GM23338 (cell line): ENCODE data around the gene LMO7. TPM values are rescaled to one million over a fixed set of nuclear protein-coding genes. Genes with fewer than 3 reads are reported as not detected.
A peak's percentile ranks its signal among the peaks of the same experiment; 100 is the strongest.

Experiments used
- ATAC-seq: fragments of 200-7000 bp; cut with Tn5 transposase; 3 replicates; pipeline ENCODE4 v1.9.1; 2020
- DNase-seq: peaks from one replicate; pipeline ENCODE4 v3.0.0-alpha.2; 2015; ENCODE audit warnings: low spot score
- H2AFZ ChIP-seq: fragments of 200-600 bp; sonication (generic); 2 replicates; pipeline ENCODE4 v1.8.0; 2016; ENCODE audit warnings: antibody characterized with exemption, mild to moderate bottlenecking, moderate library complexity
- H3F3A ChIP-seq: fragments of 200-600 bp; sonication (generic); replicated peaks from 2 replicates; pipeline ENCODE4 v1.8.0; 2017; ENCODE audit warnings: antibody characterized with exemption, mixed run types, low read depth
- H3K27ac ChIP-seq: fragments of 200-600 bp; sonication (generic); 2 replicates; pipeline ENCODE4 v1.6.1; 2016; ENCODE audit warnings: low read depth
- H3K27me3 ChIP-seq: fragments of 200-600 bp; sonication (generic); 2 replicates; pipeline ENCODE4 v1.8.0; 2016; ENCODE audit warnings: mild to moderate bottlenecking, mixed run types, moderate library complexity; ENCODE audit not compliant: insufficient read depth
- H3K36me3 ChIP-seq: fragments of 200-600 bp; sonication (generic); 2 replicates; pipeline ENCODE4 v1.8.0; 2016; ENCODE audit warnings: mild to moderate bottlenecking; ENCODE audit not compliant: insufficient read depth
- H3K4me1 ChIP-seq: fragments of 200-600 bp; sonication (generic); 2 replicates; pipeline ENCODE4 v1.8.0; 2016; ENCODE audit warnings: mild to moderate bottlenecking, moderate library complexity; ENCODE audit not compliant: insufficient read depth
- H3K4me2 ChIP-seq: fragments of 200-600 bp; sonication (generic); 2 replicates; pipeline ENCODE4 v1.7.1; 2017; ENCODE audit warnings: mixed run types
- H3K4me3 ChIP-seq: fragments of 200-600 bp; sonication (generic); 2 replicates; pipeline ENCODE4 v1.6.1; 2016; ENCODE audit warnings: mixed run types
- H3K79me2 ChIP-seq: fragments of 200-600 bp; sonication (generic); replicated peaks from 2 replicates; pipeline ENCODE4 v1.8.0; 2017; ENCODE audit warnings: mild to moderate bottlenecking; ENCODE audit not compliant: insufficient read depth
- H3K9me2 ChIP-seq: fragments of 200-600 bp; sonication (generic); 2 replicates; pipeline ENCODE4 v1.8.0; 2017; ENCODE audit not compliant: insufficient read depth
- H4K20me1 ChIP-seq: fragments of 200-600 bp; sonication (generic); replicated peaks from 2 replicates; pipeline ENCODE4 v1.8.0; 2017; ENCODE audit warnings: mild to moderate bottlenecking; ENCODE audit not compliant: insufficient read depth
- H3K27ac Mint-ChIP-seq: 2 replicates; pipeline ENCODE4 v1.8.0; 2020; ENCODE audit warnings: inconsistent platforms, mild to moderate bottlenecking, moderate library complexity, mixed read lengths
- H3K27me3 Mint-ChIP-seq: 3 replicates; pipeline ENCODE4 v1.8.0; 2022; ENCODE audit warnings: low read depth, mild to moderate bottlenecking, moderate library complexity, mixed read lengths, inconsistent platforms; ENCODE audit not compliant: insufficient read depth, poor library complexity
- H3K36me3 Mint-ChIP-seq: 3 replicates; pipeline ENCODE4 v1.8.0; 2021; ENCODE audit warnings: low read depth, mild to moderate bottlenecking, inconsistent platforms, moderate library complexity, mixed read lengths
- H3K4me1 Mint-ChIP-seq: 3 replicates; pipeline ENCODE4 v1.8.0; 2020; ENCODE audit warnings: mild to moderate bottlenecking, inconsistent platforms, mixed read lengths
- H3K4me3 Mint-ChIP-seq: 3 replicates; pipeline ENCODE4 v1.8.0; 2021; ENCODE audit warnings: moderate library complexity, mild to moderate bottlenecking, inconsistent platforms, mixed read lengths
- H3K9me3 Mint-ChIP-seq: 3 replicates; pipeline ENCODE4 v1.8.0; 2020; ENCODE audit warnings: moderate library complexity, mild to moderate bottlenecking, inconsistent platforms, mixed read lengths
- CTCF ChIP-seq, 2 experiments: fragments of 200-600 bp in 1 of 2; sonication (generic) in 1 of 2; conservative IDR thresholded peaks; 2 replicates each; pipeline versions ENCODE4 v1.5.1 to v1.6.1; 2016 to 2017; ENCODE audit warnings: antibody characterized with exemption in 2 of 2, low read depth in 2 of 2, mild to moderate bottlenecking in 2 of 2, moderate library complexity in 1 of 2
- EZH2 ChIP-seq: fragments of 200-600 bp; sonication (generic); IDR thresholded peaks from one replicate; pipeline ENCODE4 v1.8.0; 2017; ENCODE audit warnings: antibody characterized with exemption, mild to moderate bottlenecking, low read depth; ENCODE audit not compliant: unreplicated experiment
- EZH2phosphoT487 ChIP-seq: fragments of 200-600 bp; sonication (generic); IDR thresholded peaks from one replicate; pipeline ENCODE4 v1.8.1; 2018; ENCODE audit warnings: antibody characterized with exemption; ENCODE audit not compliant: unreplicated experiment
- NANOG ChIP-seq: IDR thresholded peaks from 2 replicates; pipeline ENCODE4 v1.6.1; 2016; ENCODE audit warnings: antibody characterized with exemption, borderline replicate concordance
- STAT1 ChIP-seq: IDR thresholded peaks from one replicate; pipeline ENCODE4 v1.6.1; 2016; ENCODE audit warnings: antibody characterized with exemption; ENCODE audit not compliant: unreplicated experiment
- polyA plus RNA-seq: library from polyadenylated mRNA; unstranded; fragments of >200 nt; fragmentation: Nextera tagmentation; extraction: Ambion mirVana; gene quantifications from 2 replicates; pipeline ENCODE4 v1.2.1, GENCODE V29; 2016
- total RNA-seq: library from RNA; depleted of rRNA; stranded (reverse); fragments of >200 nt; shearing (Covaris generic); gene quantifications from 2 replicates; pipeline ENCODE4 v1.2.3, GENCODE V29; 2014

LMO7 gene
- total and polyA plus RNA-seq, 2 experiments from 2014 or later: 22.3 to 26.9 TPM

GRCh38 chr13:75818968-75819225 is 182.8 kb downstream of the LMO7 start:
- Mint-ChIP-seq H3K36me3 (0 out of 3 replicates have a peak, but pooled peaks cover 6% of the 10 kb centered on the region), H3K9me3 (no peaks in the 10 kb centered on the region), H3K27ac (no peak overlapping the region; the same call in 1 of the 2 replicates), H3K27me3 (no peaks in the 10 kb centered on the region), H3K4me3 (no peak overlapping the region), H3K4me1 (peaks cover 12% of the 10 kb centered on the region)
- H3K36me3 ChIP-seq: no peaks in the 10 kb centered on the region
- H3K27me3 ChIP-seq: no peaks in the 10 kb centered on the region
- H4K20me1 ChIP-seq: no peaks in the 10 kb centered on the region
- no peaks in the 10 kb centered on the region for H3K79me2 ChIP-seq
- no peak overlapping the region for H2AFZ ChIP-seq
- no peak for TF ChIP-seq STAT1
- H3K4me2 ChIP-seq: no peak overlapping the region
- H3K9me2 ChIP-seq: 0 out of 2 replicates have a peak, but pooled peaks cover 4% of the 10 kb centered on the region
- H3K4me3 ChIP-seq: no peak overlapping the region
- no peak for DNase-seq
- no peaks in the 10 kb centered on the region for H3F3A ChIP-seq
- H3K27ac ChIP-seq: no peak overlapping the region
- no peak for ATAC-seq
- peaks cover 11% of the 10 kb centered on the region; the same call in 1 of the 2 replicates for H3K4me1 ChIP-seq

DNA sequence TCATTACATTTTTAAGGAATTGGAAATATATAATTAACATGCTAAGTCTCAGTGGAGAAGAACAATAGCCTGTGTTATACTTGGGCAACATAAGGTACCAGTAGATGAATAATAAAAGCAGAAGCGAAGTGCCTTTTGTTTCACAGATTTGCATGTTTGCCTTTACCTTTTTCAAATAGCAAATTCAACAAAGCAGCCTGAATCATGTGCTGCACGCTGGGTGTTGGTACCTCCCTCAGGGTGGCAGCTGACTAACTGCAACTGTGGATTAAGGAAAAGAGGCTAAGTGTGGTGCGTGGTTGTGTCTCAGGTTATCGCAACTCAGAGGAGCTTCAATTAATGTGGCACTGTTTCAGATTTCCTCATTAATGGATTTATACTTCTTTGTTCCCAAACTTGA is 189.0 kb downstream of the LMO7 start:
- Mint-ChIP-seq H3K36me3 (peaks cover 18% of the 10 kb centered on the region; the same call in 2 of the 3 replicates), H3K4me1 (peaks cover 30% of the 10 kb centered on the region), H3K27me3 (no peaks in the 10 kb centered on the region), H3K9me3 (no peaks in the 10 kb centered on the region), H3K4me3 (no peak overlapping the region), H3K27ac (no peak overlapping the region)
- no peak overlapping the region for H3K27ac ChIP-seq
- no peaks in the 10 kb centered on the region for H3K36me3 ChIP-seq
- no peaks in the 10 kb centered on the region for H3K79me2 ChIP-seq
- 0 out of 2 replicates have a peak, but pooled peaks have one; percentile 33 for TF ChIP-seq NANOG
- no peak for TF ChIP-seq EZH2
- H4K20me1 ChIP-seq: no peaks in the 10 kb centered on the region
- H3K27me3 ChIP-seq: no peaks in the 10 kb centered on the region
- no peaks in the 10 kb centered on the region for H3F3A ChIP-seq
- peaks cover 15% of the 10 kb centered on the region; the same call in 1 of the 2 replicates for H3K4me1 ChIP-seq
- H2AFZ ChIP-seq: no peak overlapping the region
- H3K4me2 ChIP-seq: peak overlapping the region; percentile 58
- DNase-seq (peak; percentile 39), ATAC-seq (peak; percentile 92)
- H3K4me3 ChIP-seq: no peak overlapping the region
- H3K9me2 ChIP-seq: no peaks in the 10 kb centered on the region

- H3K27ac ChIP-seq: no peak overlapping the region
- peak; percentile 31; the same call in 2 of the 3 replicates for ATAC-seq
- DNase-seq: no peak
- Mint-ChIP-seq H3K9me3 (no peaks in the 10 kb centered on the region), H3K27me3 (no peaks in the 10 kb centered on the region), H3K4me1 (peaks cover 30% of the 10 kb centered on the region), H3K27ac (no peak overlapping the region), H3K36me3 (peaks cover 18% of the 10 kb centered on the region; the same call in 2 of the 3 replicates), H3K4me3 (no peak overlapping the region)
- no peaks in the 10 kb centered on the region for H3K27me3 ChIP-seq
- peak overlapping the region; percentile 58 for H3K4me2 ChIP-seq
- no peak overlapping the region for H3K4me3 ChIP-seq
- no peaks in the 10 kb centered on the region for H3K9me2 ChIP-seq
- TF ChIP-seq EZH2 (no peak), CTCF (conservative IDR thresholded peaks at IDR 0.05; ENCODE audit: low read depth in 2 of 2) (no peak), EZH2phosphoT487 (no peak)
- H3K36me3 ChIP-seq: no peaks in the 10 kb centered on the region
- no peaks in the 10 kb centered on the region for H4K20me1 ChIP-seq
- no peaks in the 10 kb centered on the region for H3F3A ChIP-seq
- H3K79me2 ChIP-seq: no peaks in the 10 kb centered on the region
- no peak overlapping the region for H2AFZ ChIP-seq
- H3K4me1 ChIP-seq: peaks cover 15% of the 10 kb centered on the region; the same call in 1 of the 2 replicates
Measured at GRCh38 chr13:75825594-75825993, 189.5 kb downstream of the LMO7 start.
